HCEC 1CT (cell line): ENCODE results near the gene CERS2.
A peak's percentile ranks its signal among the peaks of the same experiment; 100 is the strongest.
"Not testable (repeated sequence)": the region's sequence is repeated elsewhere in the genome, so short reads cannot be mapped to it uniquely, and the experiment has no call there.

ENCODE experiments used
- DNase-seq: peaks from one replicate; pipeline ENCODE4 v3.0.0-alpha.2; 2017

CERS2 gene

DNA sequence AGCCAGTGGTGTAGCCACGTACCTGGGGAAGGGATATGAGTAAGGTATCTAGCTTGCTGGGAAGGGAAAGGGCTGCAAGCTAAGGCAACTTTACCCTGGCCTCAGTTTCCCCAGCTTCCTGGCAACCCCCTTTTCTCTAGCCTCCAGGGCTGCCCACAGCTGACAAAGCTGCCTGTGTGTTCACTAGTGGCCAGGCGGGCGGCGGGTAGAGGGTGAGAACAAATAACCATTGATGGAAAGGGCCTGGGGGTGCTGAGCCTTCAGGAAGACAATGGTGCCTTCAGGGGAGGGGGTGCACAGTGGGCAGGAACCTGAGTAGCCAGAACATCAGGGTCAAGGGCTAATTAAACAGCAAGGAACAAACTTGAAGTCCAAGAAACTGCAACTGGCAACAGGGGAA, 6.1 kb downstream of the CERS2 start:
- DNase-seq: no peak

- no peak for DNase-seq
These were observed 6.7 kb downstream of the CERS2 start for GRCh38 chr1:150967936-150968335.

DNA sequence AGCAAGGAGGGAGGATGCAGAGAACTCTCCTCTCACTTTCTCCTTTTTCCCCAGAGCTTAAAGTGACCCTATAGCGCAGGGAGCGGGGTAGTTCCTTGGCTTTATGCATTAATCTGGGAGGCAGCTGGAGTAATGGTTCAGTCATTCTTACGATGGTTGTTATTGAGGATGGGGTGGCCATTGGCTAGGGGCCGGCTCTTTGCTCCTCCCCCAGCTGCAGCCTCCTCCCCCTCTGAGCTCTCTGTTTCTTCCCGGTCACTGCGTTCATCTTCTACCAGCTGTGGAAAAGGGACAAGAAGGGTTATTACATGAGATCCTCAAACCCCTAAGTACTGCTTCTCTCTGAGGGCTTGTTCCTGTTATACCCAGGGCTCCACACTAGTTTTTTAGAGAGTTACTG, 8.6 kb downstream of the CERS2 start:
- DNase-seq: no peak

DNA sequence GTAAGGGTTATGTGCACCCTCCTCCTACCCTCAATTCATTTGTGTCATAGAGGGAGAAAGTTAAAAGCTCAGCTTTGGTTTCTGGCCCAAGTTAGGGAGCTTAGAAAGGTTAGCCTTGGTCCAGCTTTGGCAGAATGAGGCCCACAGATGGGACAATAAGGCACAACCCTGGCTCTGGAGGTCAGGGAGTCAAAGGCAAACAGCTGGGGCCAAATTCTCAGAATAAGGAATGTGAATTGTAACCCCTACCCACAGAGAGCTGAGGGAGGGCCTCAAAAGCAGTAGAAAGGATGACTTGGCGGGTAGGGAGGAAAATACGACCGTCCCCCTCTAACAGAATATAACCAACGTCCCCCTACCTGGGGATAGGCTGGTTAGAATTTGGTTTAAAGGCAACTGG, 9.0 kb downstream of the CERS2 start:
- DNase-seq: no peak

DNA sequence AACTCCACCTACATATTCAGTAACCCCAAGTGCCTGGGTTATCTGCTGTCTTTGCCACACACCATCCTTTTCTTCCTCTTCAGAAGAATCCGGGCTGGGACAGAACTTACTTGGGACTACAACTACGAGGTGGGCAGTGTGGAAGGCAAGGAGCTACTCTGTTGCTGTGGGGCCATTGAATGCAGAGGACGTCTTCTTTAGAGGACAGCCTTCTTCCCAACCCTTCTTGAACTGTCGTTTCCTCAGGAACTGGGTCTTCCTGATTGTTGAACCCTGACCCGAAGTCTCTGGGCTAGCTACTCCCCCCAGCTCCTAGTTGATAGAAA, 10.5 kb downstream of the CERS2 start:
- no peak for DNase-seq

GRCh38 chr1:150963321-150964163, 11.1 kb downstream of the CERS2 start:
- no peak for DNase-seq

DNA sequence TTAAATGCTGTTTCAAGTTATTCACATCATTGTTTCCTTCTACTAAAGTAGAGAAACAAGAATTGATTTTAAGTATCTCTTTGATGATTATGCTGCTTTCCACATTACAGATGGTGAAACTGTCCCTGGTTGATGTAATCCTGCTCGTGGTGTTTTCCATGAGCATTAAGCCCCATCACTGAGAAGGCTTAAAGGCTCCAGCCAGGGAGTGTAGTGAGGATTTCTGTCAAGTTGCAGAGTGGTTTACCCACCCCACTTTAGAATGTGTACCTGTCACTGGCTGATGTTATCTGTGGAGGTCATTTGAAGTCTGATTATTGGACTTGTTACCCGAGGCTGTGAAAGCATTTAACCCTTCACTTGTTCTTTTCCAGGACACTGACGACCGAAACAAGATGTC, 12.9 kb downstream of the CERS2 start:
- DNase-seq: no peak

DNA sequence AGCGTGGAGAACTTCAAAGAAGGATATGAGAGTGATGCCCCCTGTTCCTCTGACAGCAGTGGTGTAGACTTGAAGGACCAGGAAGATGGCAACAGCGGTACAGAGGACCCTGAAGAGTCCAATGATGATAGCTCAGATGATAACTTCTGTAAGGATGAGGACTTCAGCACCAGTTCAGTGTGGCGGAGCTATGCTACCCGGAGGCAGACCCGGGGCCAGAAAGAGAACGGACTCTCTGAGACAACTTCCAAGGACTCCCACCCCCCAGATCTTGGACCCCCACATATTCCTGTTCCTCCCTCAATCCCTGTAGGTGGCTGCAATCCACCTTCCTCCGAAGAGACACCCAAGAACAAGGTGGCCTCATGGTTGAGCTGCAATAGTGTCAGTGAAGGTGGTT, 14.0 kb downstream of the CERS2 start:
- no peak for DNase-seq

DNA sequence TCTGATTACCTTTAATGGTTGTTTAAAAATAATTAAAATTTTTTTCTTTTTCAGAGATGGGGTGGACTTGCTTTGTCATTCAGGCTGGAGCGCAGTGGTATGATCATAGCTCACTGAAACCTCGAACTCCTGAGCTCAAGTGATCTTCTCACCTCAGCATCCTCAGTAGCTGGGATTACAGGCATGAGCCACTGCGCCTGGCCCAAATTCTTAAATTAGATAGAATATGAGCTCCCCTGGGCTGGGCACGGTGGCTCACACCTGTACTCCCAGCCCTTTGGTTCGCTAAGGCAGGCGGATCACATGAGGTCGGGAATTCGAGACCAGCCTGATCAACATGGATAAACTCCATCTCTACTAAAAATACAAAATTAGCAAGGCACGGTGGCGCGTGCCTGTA, 17.0 kb downstream of the CERS2 start:
- no peak for DNase-seq

DNA sequence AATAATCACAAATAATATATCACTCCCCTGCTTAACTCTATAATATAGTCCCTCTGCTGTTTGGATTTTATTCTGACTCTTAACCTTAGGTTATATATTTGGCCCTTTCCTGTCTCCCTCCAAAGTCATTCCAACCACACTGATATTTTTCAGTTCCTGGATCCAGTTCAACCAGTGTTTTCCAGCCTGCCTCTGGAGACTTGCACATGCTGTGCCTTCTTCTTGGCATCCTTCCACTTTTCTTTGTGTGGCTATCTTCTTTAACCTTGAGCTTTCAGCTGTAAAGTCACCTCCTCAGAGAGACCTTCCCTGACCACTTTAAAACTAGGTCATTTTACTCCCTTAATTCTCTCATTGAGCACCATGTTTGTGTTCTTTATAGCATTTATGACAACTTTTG, 19.4 kb downstream of the CERS2 start:
- DNase-seq: no peak

DNA sequence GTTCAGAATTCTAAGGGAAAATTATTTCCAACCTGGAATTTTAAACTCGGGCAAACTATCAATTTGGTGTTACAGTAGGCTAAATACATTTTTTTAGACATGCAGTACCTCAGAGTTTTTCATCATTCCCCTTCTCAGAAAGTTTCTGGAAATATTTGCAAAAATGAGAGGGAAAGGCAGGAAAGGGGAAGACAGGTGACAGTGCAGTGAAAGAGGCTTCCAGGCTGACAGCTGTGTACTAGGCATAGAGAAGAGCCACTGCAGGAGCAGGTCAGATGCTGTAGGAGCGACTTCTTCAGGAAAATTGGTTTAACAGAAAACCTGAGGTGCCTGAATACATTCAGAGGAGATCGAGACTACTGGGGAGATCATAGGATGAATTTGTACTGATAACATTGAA, 19.9 kb downstream of the CERS2 start:
- no peak for DNase-seq

DNA sequence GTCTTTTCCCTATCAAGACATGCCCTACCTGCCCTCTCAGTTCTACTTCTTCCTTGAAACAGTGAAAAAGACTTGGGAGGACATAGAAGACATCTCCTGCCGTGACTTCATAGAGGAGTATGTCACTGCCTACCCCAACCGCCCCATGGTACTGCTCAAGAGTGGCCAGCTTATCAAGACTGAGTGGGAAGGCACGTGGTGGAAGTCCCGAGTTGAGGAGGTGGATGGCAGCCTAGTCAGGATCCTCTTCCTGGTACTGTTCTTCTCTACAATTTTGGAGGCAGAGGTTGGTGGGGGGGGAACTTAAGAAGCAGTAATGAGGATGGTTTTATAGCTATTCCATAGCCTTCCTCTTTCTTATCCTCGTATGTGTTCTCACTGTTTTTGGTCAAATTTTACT, 29.8 kb downstream of the CERS2 start:
- DNase-seq: no peak

DNA sequence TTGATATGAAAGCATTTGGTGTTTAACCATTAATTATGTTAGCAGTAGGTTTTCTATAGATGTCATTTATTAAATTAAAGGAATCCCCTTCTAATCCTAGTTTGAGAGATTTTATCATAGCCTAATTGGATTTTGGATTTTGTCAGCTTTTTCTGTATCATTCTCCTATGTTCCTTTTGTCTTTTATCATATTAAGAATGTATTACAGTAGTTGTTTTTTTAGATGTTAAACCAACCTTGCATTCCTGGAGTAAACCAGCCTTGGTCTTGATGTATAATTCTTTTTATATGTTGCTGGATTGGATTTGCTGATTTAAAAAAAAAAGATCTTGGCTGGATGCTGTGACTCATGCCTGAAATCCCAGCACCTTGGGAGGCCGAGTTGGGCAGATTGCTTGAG, 42.9 kb downstream of the CERS2 start:
- no peak for DNase-seq

GRCh38 chr1:150928775-150929174, 45.9 kb downstream of the CERS2 start:
- not testable (repeated sequence) for DNase-seq

- DNase-seq: peak; percentile 18
These were observed 46.3 kb downstream of the CERS2 start for GRCh38 chr1:150928286-150928685.

DNA sequence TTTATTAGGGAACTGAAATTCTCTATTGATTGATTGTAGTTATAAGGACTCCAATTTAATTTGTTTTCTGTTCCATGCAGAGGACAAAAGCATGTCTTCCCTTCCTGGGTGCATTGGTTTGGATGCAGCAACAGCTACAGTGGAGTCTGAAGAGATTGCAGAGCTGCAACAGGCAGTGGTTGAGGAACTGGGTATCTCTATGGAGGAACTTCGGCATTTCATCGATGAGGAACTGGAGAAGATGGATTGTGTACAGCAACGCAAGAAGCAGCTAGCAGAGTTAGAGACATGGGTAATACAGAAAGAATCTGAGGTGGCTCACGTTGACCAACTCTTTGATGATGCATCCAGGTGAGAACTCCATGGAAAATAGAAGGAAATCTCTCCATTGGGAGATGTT, 47.0 kb downstream of the CERS2 start:
- DNase-seq: no peak

DNA sequence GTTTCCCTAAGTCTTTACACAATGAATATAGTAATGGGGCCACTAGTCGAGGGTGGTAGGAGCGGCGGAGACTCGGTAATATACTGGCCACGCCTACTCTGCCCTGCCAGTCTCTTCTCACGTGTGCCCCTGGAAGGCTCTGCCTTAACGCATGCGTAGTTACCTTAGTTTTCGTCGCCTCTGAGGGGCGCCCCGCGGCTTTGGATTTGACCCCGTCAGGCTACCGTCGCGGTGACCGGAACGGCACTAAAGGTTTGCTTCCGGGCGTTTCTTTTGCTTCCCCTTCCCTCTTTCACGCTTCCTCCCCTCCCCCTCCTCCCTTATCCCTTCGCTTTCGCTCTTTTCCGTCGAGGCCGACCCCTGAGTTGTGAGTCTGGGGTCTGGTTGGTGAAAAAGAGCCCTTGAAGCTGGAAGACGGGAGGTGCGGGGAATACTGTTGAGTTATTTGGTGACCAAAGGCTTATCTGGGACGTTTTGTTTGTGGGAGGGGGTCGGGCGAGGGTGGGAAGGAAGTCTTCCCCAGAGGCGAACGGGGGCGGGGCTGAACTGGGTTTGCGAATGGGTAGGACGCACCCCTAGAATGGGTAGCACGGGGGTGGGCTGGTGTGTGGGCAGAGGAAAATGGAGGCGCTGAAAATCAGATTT, 48.4 kb downstream of the CERS2 start, which contains the start of gene SETDB1:
TSS of gene SETDB1 (plus strand) at position 267 of the 645 bp plus-strand sequence. CDS start 1,352 bp downstream, outside the sequence.
- DNase-seq: peak; percentile 94

- no peak for DNase-seq
These were observed 49.6 kb downstream of the CERS2 start for GRCh38 chr1:150925080-150925479.

- peak; percentile 93 for DNase-seq
These were observed 52.1 kb downstream of the CERS2 start for GRCh38 chr1:150922519-150922975.

- no peak for DNase-seq
These were observed 57.2 kb downstream of the CERS2 start for GRCh38 chr1:150917387-150917786.
